Osteocyte (in vitro differentiated cells): ENCODE results near the gene CYP46A1. TPM values are rescaled to one million over a fixed set of nuclear protein-coding genes. Genes with fewer than 3 reads are reported as not detected.
"Not testable (repeated sequence)": the region's sequence is repeated elsewhere in the genome, so short reads cannot be mapped to it uniquely, and the experiment has no call there.

Source experiments
- DNase-seq: peaks from one replicate; pipeline ENCODE4 v3.0.0; 2021; ENCODE audit warnings: mixed read lengths; ENCODE audit not compliant: unreplicated experiment; ENCODE audit errors: extremely low spot score
- H3K27ac Mint-ChIP-seq: one replicate; pipeline ENCODE4 v1.8.0; 2021; ENCODE audit warnings: mild to moderate bottlenecking, mixed read lengths; ENCODE audit not compliant: unreplicated experiment
- H3K27me3 Mint-ChIP-seq: one replicate; pipeline ENCODE4 v1.8.0; 2021; ENCODE audit warnings: mixed read lengths; ENCODE audit not compliant: unreplicated experiment
- H3K36me3 Mint-ChIP-seq: one replicate; pipeline ENCODE4 v1.8.0; 2021; ENCODE audit warnings: mixed read lengths; ENCODE audit not compliant: unreplicated experiment
- H3K4me1 Mint-ChIP-seq: one replicate; pipeline ENCODE4 v1.8.0; 2021; ENCODE audit warnings: mixed read lengths; ENCODE audit not compliant: unreplicated experiment
- H3K4me3 Mint-ChIP-seq: one replicate; pipeline ENCODE4 v1.8.0; 2021; ENCODE audit warnings: mild to moderate bottlenecking, moderate library complexity, mixed read lengths; ENCODE audit not compliant: unreplicated experiment
- H3K9me3 Mint-ChIP-seq: one replicate; pipeline ENCODE4 v1.8.0; 2021; ENCODE audit warnings: mixed read lengths; ENCODE audit not compliant: unreplicated experiment
- CTCF ChIP-seq: fragments of 200-600 bp; sonication (generic); IDR thresholded peaks from 2 replicates; pipeline ENCODE4 v1.5.0; 2021; ENCODE audit warnings: antibody characterized with exemption, mild to moderate bottlenecking, moderate library complexity
- total RNA-seq: library from RNA; stranded (reverse); gene quantifications from 2 replicates; pipeline ENCODE4 v1.2.1, GENCODE V29; 2021

The CYP46A1 gene
- total RNA-seq, 1 donor from 2014 or later: 1.3 TPM

GRCh38 chr14:99637624-99638023 is 46.5 kb upstream of the CYP46A1 start:
- no peak overlapping the region for H3K27ac Mint-ChIP-seq
- H3K36me3 Mint-ChIP-seq: no peaks in the 10 kb centered on the region
- no peaks in the 10 kb centered on the region for H3K4me1 Mint-ChIP-seq
- H3K4me3 Mint-ChIP-seq: no peak overlapping the region
- H3K27me3 Mint-ChIP-seq: no peaks in the 10 kb centered on the region
- TF ChIP-seq CTCF: no peak
- DNase-seq: no peak
- H3K9me3 Mint-ChIP-seq: no peaks in the 10 kb centered on the region

- H3K4me1 Mint-ChIP-seq: not testable (repeated sequence)
Observed at GRCh38 chr14:99642771-99643170, 41.3 kb upstream of the CYP46A1 start.

GRCh38 chr14:99643343-99643742 is 40.8 kb upstream of the CYP46A1 start:
- Mint-ChIP-seq H3K9me3 (no peaks in the 10 kb centered on the region), H3K36me3 (no peaks in the 10 kb centered on the region), H3K27ac (no peak overlapping the region), H3K4me3 (no peak overlapping the region), H3K27me3 (no peaks in the 10 kb centered on the region), H3K4me1 (peaks cover 3% of the 10 kb centered on the region)
- TF ChIP-seq CTCF: no peak
- no peak for DNase-seq

More at GRCh38 chr14:99642771-99643170, 41.3 kb upstream of the CYP46A1 start:
- DNase-seq, H3K9me3 Mint-ChIP-seq, H3K36me3 Mint-ChIP-seq, H3K27me3 Mint-ChIP-seq, H3K27ac Mint-ChIP-seq, H3K4me3 Mint-ChIP-seq: not testable (repeated sequence)

- Mint-ChIP-seq H3K9me3 (no peaks in the 10 kb centered on the region), H3K4me1 (peaks cover 3% of the 10 kb centered on the region), H3K36me3 (no peaks in the 10 kb centered on the region), H3K27ac (no peak overlapping the region), H3K27me3 (no peaks in the 10 kb centered on the region), H3K4me3 (peak overlapping the region; percentile 20)
- no peak for TF ChIP-seq CTCF
- no peak for DNase-seq
Observed at GRCh38 chr14:99644035-99644587, 40.0 kb upstream of the CYP46A1 start.

- Mint-ChIP-seq H3K4me1 (peaks cover 3% of the 10 kb centered on the region), H3K27me3 (no peaks in the 10 kb centered on the region), H3K9me3 (no peaks in the 10 kb centered on the region), H3K4me3 (peak within 1 kb of the TSS; percentile 48), H3K36me3 (no peaks in the 10 kb centered on the region), H3K27ac (no peak within 1 kb of the TSS)
- no peak for TF ChIP-seq CTCF
- DNase-seq: no peak
Observed at GRCh38 chr14:99644723-99645544, 39.2 kb upstream of the CYP46A1 start, which contains the start of gene HHIPL1. HHIPL1 (plus strand) TSS chr14:99645129; CDS start chr14:99645208, 79 bp downstream.
